HG02970 (cell line): ENCODE measurements around the gene SETX.

ENCODE experiments used
- ATAC-seq: cut with Tn5 transposase; IDR thresholded peaks from one replicate; pipeline ENCODE4 v1.9.1; 2021; ENCODE audit warnings: mild to moderate bottlenecking, moderate library complexity, moderate number of reproducible peaks; ENCODE audit not compliant: unreplicated experiment, low FRiP score

The SETX gene

DNA sequence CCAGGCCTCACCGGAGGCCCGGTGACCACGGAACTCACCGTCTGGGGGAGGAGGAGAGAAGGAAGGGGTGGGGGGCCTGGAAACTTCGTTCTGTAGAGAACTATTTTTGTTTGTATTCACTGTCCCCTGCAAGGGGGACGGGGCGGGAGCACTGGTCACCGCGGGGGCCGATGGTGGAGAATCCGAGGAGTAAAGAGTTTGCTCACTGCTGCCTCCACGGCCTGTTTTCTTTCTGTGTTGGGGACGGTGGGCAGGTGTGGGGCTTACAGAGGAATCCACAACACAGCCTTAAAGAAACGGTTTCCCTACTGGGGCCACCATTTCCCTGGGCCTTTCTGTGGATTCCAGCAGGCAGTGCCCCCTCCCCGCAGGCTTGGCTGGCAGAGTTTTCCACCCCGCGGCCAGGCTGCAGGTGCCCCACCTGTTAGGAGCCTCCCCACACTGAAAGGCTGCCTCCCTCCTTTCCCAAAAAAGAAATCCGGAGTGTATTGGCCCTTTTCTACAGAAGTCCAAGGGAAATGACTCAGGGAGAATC, 112.1 kb downstream of the SETX start:
- no peak for ATAC-seq

DNA sequence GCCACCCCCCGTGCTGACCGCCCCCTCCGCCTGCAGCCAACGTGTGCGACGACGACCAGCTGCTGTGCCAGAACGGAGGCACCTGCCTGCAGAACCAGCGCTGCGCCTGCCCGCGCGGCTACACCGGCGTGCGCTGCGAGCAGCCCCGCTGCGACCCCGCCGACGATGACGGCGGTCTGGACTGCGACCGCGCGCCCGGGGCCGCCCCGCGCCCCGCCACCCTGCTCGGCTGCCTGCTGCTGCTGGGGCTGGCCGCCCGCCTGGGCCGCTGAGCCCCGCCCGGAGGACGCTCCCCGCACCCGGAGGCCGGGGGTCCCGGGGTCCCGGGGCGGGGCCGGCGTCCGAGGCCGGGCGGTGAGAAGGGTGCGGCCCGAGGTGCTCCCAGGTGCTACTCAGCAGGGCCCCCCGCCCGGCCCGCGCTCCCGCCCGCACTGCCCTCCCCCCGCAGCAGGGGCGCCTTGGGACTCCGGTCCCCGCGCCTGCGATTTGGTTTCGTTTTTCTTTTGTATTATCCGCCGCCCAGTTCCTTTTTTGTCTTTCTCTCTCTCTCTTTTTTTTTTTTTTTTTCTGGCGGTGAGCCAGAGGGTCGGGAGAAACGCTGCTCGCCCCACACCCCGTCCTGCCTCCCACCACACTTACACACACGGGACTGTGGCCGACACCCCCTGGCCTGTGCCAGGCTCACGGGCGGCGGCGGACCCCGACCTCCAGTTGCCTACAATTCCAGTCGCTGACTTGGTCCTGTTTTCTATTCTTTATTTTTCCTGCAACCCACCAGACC, 112.8 kb downstream of the SETX start:
- ATAC-seq: no peak

DNA sequence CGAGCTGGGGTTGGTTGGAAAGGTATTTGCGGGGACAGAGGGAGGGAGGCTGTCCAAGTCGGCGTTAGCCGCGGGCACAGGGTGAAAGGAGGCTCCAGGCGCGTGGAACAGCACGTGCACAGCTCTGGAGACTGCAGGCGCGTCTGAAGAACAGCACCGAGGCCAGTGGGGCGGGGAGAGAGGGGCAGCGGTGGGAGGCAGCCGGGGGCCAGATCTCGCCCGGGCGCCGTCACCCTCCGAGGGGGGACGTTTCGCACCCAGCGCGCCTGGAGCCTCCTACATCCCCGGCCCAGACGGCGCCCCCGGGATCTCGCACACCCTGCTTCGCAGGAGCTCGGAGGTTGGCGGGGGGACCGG, 113.3 kb downstream of the SETX start:
- ATAC-seq: peak; percentile 2

DNA sequence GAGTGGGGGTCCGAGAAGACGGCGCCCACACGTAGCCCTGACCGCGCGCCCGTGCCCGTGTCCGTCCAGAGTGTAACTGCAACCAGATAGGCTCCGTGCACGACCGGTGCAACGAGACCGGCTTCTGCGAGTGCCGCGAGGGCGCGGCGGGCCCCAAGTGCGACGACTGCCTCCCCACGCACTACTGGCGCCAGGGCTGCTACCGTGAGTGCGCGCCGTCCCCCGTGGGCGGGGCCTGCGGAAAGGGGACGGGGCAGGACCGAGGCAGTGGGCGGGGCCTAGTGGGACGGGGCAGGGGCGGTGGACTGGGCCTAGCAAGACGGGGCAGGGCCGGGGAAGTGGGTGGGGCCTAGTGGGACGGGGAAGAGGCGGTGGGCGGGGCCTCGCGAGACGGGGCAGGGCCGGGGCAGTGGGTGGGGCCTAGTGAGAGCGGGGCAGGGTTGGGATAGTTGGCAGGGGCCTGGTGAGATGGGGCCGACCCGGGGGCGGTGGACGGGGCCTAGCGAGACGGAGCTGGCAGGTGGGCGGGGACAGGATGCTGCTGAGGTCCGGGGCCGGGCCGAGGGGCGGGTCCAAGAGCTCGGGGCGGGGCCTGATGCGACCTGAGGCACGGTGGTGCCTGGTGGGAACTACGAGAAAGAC, 113.8 kb downstream of the SETX start:
- peak; percentile 70 for ATAC-seq

DNA sequence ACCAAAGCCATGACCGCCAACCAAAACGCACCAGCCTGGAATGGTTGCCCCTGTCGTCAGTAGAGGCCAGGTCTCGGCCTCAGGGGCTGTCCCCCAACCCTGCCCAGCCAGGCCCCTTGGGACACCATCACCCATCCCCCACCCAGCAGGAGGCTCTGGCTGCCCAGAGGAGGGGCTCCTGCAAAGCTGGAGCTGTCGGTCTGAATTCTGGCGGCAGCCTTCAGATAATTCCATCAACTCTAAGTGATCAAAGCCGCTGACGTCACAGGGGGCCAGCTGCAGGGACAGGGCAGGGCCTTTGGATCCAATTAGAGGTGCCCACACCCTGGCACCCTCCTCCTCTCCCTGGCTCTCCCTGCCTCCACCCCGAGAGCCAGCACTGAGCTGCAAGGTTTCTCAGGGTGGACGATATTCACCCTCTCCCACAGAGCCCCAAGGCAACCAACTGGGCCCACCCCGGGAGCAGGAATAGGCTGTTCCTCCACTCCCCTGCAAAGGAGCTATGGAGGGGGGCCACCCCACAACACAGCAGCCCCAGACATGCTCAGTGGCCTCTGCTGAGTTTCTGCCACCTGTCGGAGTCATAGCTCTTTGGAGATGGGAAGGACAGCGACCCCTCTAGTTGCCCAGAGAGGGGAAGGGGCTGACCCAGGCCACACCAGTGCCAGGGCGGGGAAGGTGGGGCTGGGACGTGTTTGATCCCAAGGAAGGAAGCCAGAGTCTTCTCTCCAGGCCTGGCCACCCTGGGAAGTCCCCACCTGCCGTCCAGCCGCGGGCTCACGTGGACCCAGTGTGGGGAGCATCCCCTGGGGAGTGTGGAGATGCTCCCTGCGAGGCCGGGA, 114.6 kb downstream of the SETX start:
- peak; percentile 1 for ATAC-seq

DNA sequence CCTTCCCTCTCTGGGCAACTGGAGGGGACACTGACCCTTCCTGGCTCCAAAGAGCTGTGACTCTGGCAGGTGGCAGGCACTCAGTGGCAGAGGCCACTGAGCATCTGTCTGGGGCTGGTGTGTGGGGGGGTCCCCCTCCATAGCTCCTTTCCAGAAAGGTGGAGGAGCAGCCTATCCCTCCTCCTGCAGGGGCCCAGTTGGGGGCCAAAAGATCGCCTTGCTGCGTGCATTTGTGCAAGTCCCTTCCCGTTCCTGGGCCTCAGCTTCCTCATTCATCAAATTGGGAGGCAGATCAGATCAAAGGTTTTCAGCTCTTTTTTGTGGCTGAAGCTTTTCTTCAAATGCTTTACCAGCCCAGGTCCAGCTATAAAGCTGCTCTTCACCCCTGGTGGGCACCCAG, 115.3 kb downstream of the SETX start:
- ATAC-seq: no peak

DNA sequence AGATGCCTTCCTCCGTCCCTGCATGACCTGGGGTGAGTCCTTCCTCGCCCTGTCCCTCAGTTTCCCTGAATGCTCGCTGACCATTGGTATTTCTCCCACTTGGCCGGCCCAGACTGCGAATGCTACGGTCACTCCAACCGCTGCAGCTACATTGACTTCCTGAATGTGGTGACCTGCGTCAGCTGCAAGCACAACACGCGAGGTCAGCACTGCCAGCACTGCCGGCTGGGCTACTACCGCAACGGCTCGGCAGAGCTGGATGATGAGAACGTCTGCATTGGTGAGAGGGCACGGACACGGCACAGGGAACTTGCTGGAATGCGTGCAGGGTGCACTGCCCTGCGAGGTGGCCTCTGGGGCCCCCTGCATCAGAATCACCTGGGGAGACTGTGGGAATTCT, 115.8 kb downstream of the SETX start:
- no peak for ATAC-seq

DNA sequence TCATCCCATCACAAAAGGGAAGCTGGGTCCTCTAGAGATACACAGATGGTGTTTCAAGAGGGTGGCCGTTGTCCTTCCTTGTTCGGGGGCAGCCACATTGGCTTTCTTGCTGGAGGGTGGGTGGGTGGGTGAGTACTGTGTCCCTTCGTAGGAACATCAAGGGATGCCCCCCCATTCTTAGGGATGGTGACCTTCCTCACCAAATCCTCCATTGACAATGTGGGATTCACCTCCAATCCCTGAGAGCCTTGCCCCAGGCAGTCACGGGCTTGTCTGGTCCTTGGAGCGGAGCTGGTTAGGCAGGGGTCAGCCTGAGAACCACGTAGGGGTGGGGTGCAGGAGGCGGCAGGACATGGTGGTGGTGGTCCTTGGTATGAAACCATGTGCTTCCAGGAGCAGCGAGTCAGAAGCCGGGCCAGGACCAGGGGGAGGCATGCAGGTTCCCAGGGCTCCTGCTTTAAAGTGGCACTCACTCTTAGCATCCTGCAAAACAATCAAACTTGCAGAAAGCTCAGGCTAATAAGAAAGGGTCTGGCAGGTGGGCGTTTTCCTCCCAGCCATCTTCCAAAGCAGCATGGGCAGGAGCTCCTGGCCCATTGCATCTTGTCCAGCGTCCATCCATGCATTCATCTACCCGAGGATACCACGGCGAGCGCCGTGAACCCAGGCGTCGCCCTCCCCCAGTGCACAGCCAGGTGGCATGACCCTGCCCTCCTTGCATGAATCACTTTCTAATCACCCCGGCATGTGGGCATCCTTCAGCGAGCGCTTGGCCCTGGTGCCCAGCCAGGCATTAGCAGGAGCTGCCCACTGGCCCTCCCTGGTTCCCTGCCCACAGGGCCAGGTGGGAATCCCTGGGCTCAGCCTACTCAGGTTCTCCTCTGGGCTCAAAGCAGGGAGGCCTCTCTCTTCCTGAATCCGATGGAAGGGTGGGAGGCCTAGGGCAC, 116.5 kb downstream of the SETX start:
- no peak for ATAC-seq

DNA sequence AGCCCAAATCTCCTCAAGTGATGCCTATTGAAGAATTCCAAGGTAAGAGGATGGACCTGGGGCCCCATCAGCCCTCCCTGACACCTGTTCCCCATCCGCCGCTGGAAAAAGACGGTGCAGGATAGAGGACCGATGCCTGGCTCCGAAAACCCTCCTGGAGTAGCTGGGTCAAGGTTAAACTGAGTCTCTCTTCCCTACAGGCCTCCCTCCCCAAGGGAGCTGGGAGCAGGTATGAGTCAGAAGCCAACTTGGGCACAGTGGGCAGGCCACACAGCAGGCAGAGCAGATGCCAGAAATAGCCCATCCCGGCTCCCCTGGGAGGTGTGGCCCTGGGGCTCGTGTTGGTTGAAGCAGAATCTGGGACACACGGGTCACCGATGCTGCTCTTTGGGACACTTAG, 117.3 kb downstream of the SETX start:
- no peak for ATAC-seq

DNA sequence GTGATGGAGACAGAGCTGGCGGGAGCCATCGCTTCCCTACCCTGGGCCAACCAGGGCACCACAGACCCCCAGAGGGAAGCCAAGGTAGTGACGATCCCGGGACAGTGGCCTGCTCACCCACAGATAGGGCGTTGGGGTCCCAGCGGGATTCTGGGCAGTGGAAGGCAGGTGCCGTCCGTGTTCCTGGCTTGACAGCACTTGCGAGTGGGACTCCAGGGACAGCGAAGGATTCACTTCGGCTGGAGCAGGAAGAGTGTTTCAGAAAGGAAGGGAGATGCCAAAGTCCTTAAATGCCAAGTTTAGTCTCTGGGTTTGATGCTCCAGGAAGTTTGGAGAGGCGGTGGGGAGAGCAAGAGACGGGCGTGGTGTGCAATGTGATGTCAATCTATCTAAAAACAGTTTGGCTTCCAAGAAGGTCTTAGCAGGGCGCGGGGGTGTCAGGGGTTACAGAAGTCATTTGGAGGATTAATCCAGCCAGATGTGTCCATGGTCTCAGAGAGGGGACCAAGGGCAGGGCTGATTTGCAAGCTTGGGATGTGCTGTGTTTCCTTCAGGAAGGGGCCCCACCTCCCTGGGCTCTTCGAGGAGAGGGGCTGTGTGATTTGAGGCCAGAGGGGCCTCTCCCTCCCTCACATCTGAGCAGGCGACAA, 118.0 kb downstream of the SETX start:
- ATAC-seq: no peak

DNA sequence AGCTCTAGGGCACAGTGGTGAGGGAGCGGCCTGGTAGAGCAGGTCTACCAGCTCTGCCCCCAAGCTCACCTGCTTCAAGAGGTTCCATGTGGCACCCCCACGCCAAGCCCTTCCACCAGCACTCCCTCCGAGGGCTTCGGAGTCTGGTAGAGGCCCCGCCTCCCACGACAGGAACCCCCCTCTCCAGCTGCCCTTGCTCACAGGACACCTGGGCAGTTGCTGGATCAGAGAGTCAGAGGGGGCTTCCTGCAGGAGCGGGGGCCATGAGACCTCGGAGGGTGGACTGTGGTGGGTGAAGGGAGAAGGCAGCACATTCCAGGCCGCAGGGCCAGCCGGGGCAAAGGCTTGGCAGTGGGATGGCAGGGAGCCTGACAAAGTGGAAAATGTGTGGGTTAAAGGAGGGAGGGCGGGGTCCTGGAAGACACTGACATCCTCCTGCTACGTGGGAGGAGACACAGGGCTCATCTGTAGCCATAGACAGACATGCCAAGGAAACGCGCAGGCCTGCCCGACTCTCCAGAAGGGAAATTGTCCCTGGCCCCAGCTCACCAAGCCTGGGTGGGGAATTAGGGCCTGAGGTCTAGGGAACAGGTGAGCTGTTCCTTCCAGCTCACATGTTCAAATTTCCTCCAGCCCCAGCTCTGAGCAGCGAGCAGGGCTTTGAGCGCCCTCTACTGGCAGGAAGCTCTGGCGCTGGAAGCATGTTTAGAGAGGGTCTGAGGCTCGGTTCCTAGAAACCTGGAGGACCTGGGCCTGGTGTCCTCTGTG, 118.7 kb downstream of the SETX start:
- ATAC-seq: no peak

DNA sequence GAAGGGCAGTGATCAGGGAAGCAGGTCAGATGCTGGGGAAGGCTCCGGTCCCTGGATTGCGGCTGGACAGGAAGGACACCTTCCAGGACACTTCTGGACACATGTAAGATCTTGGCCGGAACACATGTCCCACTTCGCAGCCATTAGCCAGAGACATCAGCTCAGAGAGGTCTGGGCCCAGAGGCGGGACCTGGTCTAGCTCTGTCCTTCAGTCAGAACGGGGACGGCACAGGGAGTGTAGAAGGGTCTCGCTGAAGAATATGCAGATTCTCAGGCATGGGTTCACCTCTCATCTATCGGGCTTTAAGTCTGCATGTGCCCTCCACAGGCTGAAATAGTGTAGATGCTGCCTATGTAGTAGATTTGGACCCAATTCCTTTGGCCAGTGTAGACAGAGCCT, 119.7 kb downstream of the SETX start:
- ATAC-seq: no peak

DNA sequence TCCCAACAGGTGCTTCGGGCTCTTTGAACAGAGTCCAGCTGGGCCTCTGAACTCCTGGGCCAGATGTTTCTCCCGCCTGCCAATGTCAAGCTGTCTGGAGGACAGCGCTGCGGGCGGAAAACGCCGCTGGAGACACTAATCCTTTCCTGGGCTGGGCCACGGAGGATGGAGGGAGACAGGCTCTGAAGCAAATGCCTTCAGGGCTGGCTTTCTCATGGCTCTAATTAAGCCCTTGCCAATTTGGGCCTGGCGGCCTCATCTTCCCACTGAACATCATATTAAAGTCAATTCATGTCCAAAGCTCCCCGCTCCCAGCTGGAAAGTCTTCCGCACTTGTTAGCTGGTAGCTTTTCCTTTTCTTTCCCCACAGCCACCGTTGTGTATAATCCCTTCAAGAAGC, 120.3 kb downstream of the SETX start:
- no peak for ATAC-seq

DNA sequence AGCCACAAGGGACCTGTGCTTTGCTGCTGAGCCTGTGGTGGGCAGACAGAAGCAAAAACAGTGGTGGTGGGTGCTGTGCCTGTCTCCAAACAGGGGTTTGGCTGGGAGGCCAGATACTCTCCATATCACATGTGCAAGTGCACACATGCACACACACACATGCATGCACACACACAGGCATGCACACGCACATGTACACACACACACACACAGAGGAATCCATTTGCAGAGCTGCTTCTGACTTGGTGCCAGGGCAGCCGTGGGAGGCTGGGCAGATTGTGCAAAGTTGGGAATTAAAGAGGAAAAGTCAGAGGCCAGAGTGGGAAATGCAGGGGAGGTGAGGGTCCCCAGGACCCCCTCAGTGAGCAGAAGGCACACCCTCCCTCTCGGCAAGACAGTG, 121.6 kb downstream of the SETX start:
- ATAC-seq: no peak

DNA sequence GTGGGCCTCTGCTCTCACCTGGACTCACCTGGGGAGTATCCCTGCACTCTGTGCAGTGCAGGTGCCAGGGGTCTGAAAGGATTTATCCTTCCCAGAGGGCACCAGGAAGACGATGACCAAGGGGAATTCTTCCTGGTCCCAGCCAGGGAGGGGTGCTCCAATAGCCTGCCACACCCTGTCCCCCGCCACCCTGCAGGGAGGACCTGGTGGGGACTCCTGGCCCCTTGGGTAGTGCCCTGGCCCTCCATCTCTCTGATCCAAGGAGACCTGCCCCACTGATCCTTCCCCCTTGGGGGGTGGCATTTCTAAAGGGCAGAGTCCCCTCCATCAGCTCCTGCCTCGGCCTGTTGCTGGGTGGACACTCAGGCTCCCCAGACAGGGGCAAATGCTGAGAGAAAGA, 122.3 kb downstream of the SETX start:
- ATAC-seq: no peak

DNA sequence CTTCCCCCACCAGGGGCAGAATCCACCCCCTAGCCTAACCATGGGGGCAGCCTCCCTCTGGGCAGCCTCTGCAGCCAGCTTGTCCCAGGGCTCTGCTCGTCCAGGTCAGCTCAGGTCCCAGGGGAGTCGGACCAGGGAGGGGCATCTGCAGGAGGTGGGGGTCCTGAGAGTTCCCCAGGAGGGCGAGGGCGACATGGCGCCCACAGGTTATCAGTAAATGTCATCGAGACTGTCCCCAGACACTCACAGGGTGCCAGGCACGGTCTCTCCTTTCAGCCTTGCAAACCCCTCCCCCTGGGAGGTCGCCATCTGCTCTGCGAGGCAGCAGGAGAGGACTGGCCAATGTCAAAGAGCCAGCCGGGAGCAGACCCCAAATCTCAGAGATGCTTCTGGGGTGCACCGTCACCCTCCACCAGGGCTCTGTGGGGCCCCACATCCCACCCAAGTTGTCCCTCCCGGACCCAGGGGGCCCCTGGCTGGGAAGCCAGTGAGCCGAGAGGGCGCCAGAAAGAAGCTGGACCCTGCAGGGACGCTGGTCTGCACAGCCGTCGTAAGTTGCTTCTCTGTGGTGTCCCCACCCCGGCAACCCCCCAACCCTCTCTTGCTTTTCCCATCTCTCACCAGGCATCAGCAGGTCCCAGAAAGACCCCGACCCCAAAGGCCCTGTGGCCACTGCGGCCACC, 123.6 kb downstream of the SETX start:
- no peak for ATAC-seq

DNA sequence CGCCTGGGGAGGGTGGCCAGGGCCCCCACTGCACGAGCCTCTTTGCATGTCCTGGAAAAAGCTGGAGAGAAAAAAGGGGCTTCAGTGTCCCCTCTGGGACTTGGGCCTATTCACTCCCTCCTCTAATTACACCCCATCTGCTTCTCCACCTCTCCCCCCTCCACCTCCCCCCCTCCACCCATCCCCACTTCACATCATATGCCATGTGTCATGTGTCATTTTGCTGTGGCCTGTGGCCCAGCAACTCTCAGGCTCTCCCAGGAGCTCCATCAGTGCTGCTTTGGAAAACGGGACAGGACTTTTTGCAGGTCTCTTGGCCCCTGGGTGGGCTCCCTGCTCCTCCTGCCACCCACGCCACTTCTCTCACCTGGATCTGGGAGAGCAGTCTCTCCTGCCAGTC, 124.2 kb downstream of the SETX start:
- ATAC-seq: no peak

DNA sequence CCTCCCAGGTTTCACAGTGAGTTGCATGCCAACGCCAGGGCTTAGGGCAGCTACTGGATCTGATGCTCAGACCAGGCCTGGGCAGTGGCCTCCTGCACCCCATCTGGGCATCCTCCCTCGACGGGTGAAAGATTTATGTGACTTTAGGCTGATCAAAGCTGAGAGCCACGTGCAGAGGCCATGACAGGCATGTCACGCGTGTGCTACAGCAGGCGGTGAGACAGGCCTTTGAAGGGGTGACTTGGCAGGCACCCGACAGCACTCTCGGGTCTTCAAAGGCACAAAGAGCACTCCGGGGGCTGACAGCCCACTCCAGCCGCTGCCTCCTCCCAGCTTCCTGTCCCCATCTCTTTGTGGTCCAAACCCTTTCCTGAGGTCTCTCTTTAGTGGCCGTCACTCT, 126.7 kb downstream of the SETX start:
- ATAC-seq: no peak
